MM.1S (cell line): ENCODE data around the gene LSM14B.

Source experiments
- DNase-seq: peaks from one replicate; pipeline ENCODE4 v3.0.0-alpha.2; 2015
- H2AFZ ChIP-seq: fragments of 300-600 bp; sonication (generic); 2 replicates; pipeline ENCODE4 v1.6.0; 2016; ENCODE audit warnings: antibody characterized with exemption, low read length
- H3F3A ChIP-seq: fragments of 300-600 bp; sonication (generic); 2 replicates; pipeline ENCODE4 v1.6.1; 2016; ENCODE audit warnings: mild to moderate bottlenecking, antibody characterized with exemption, low read length, moderate library complexity, mixed read lengths; ENCODE audit not compliant: insufficient read depth
- H3K27ac ChIP-seq: fragments of 300-600 bp; sonication (generic); 2 replicates; pipeline ENCODE4 v1.5.1; 2016; ENCODE audit warnings: mild to moderate bottlenecking, low read length
- H3K27me3 ChIP-seq: fragments of 300-600 bp; sonication (generic); replicated peaks from 2 replicates; pipeline ENCODE4 v1.6.0; 2016; ENCODE audit warnings: low read length; ENCODE audit not compliant: insufficient read depth
- H3K36me3 ChIP-seq: fragments of 300-600 bp; sonication (generic); replicated peaks from 2 replicates; pipeline ENCODE4 v1.6.1; 2016; ENCODE audit warnings: mild to moderate bottlenecking, low read length, mixed read lengths; ENCODE audit not compliant: insufficient read depth
- H3K4me1 ChIP-seq: fragments of 300-600 bp; sonication (generic); 2 replicates; pipeline ENCODE4 v1.6.1; 2016; ENCODE audit warnings: low read length, mixed read lengths
- H3K4me2 ChIP-seq: fragments of 300-600 bp; sonication (generic); 2 replicates; pipeline ENCODE4 v1.6.0; 2016; ENCODE audit warnings: low read depth, low read length
- H3K4me3 ChIP-seq: fragments of 300-600 bp; sonication (generic); 2 replicates; pipeline ENCODE4 v1.5.1; 2016; ENCODE audit warnings: low read length, mixed read lengths
- H3K79me2 ChIP-seq: fragments of 300-600 bp; sonication (generic); 2 replicates; pipeline ENCODE4 v1.6.1; 2016; ENCODE audit warnings: mixed run types, low read length, mixed read lengths
- H3K9ac ChIP-seq: fragments of 300-600 bp; sonication (generic); 2 replicates; pipeline ENCODE4 v1.6.1; 2016; ENCODE audit warnings: low read length, mixed read lengths
- H3K9me2 ChIP-seq: fragments of 300-600 bp; sonication (generic); replicated peaks from 2 replicates; pipeline ENCODE4 v1.6.1; 2016; ENCODE audit warnings: mild to moderate bottlenecking, low read length, mixed read lengths; ENCODE audit not compliant: insufficient read depth
- H3K9me3 ChIP-seq: fragments of 300-600 bp; sonication (generic); replicated peaks from 2 replicates; pipeline ENCODE4 v1.6.1; 2016; ENCODE audit warnings: mild to moderate bottlenecking, low read length, mixed read lengths; ENCODE audit not compliant: insufficient read depth
- H4K20me1 ChIP-seq: fragments of 300-600 bp; sonication (generic); 2 replicates; pipeline ENCODE4 v1.6.1; 2016; ENCODE audit warnings: mild to moderate bottlenecking, low read length, moderate library complexity, mixed read lengths; ENCODE audit not compliant: insufficient read depth
- CTCF ChIP-seq: fragments of 300-600 bp; sonication (generic); IDR thresholded peaks from 2 replicates; pipeline ENCODE4 v1.5.1; 2016; ENCODE audit warnings: antibody characterized with exemption, low read length, mixed read lengths
- EZH2 ChIP-seq: fragments of 300-600 bp; sonication (generic); optimal IDR thresholded peaks from 2 replicates; pipeline ENCODE3; 2017; ENCODE audit warnings: low read depth, mild to moderate bottlenecking, antibody characterized with exemption, low read length, mixed read lengths
- EZH2phosphoT487 ChIP-seq: fragments of 300-600 bp; sonication (generic); IDR thresholded peaks from 2 replicates; pipeline ENCODE4 v1.6.1; 2018; ENCODE audit warnings: antibody characterized with exemption, low read length

Gene LSM14B

GRCh38 chr20:62089393-62089792, 32.9 kb upstream of the LSM14B start:
- H3K4me3 ChIP-seq: no peak overlapping the region

GRCh38 chr20:62096421-62097380, 25.6 kb upstream of the LSM14B start:
- peaks cover 74% of the 10 kb centered on the region for H3K27me3 ChIP-seq
- H4K20me1 ChIP-seq: no peaks in the 10 kb centered on the region
- no peak overlapping the region for H2AFZ ChIP-seq
- no peaks in the 10 kb centered on the region for H3K4me1 ChIP-seq
- H3K9me2 ChIP-seq: no peaks in the 10 kb centered on the region
- H3K4me3 ChIP-seq: no peak overlapping the region
- H3K36me3 ChIP-seq: no peaks in the 10 kb centered on the region
- no peaks in the 10 kb centered on the region for H3F3A ChIP-seq
- H3K4me2 ChIP-seq: no peak overlapping the region
- H3K79me2 ChIP-seq: no peaks in the 10 kb centered on the region
- no peak for DNase-seq
- no peak overlapping the region for H3K9ac ChIP-seq
- H3K9me3 ChIP-seq: no peaks in the 10 kb centered on the region
- no peak for TF ChIP-seq CTCF
- TF ChIP-seq EZH2: no peak
- no peak for TF ChIP-seq EZH2phosphoT487
- H3K27ac ChIP-seq: no peak overlapping the region

More at GRCh38 chr20:62089393-62089792, 32.9 kb upstream of the LSM14B start:
- H3K9ac ChIP-seq: no peak overlapping the region
- H3K9me2 ChIP-seq: no peaks in the 10 kb centered on the region
- no peak overlapping the region for H3K27ac ChIP-seq
- H3K4me1 ChIP-seq: no peaks in the 10 kb centered on the region
- no peaks in the 10 kb centered on the region for H3K36me3 ChIP-seq
- H3K79me2 ChIP-seq: no peaks in the 10 kb centered on the region
- H3K9me3 ChIP-seq: no peaks in the 10 kb centered on the region
- DNase-seq: no peak
- no peak overlapping the region for H2AFZ ChIP-seq
- H3F3A ChIP-seq: no peaks in the 10 kb centered on the region
- H4K20me1 ChIP-seq: no peaks in the 10 kb centered on the region
- TF ChIP-seq EZH2phosphoT487: no peak
- no peak for TF ChIP-seq CTCF
- TF ChIP-seq EZH2: no peak
- H3K27me3 ChIP-seq: peaks cover 79% of the 10 kb centered on the region
- no peak overlapping the region for H3K4me2 ChIP-seq

GRCh38 chr20:62097881-62098407, 24.3 kb upstream of the LSM14B start:
- H3K4me1 ChIP-seq: no peaks in the 10 kb centered on the region
- H4K20me1 ChIP-seq: no peaks in the 10 kb centered on the region
- no peak overlapping the region for H3K4me3 ChIP-seq
- DNase-seq: no peak
- no peaks in the 10 kb centered on the region for H3K9me2 ChIP-seq
- H2AFZ ChIP-seq: no peak overlapping the region
- H3F3A ChIP-seq: no peaks in the 10 kb centered on the region
- H3K27ac ChIP-seq: no peak overlapping the region
- no peak overlapping the region for H3K4me2 ChIP-seq
- H3K9me3 ChIP-seq: no peaks in the 10 kb centered on the region
- no peaks in the 10 kb centered on the region for H3K36me3 ChIP-seq
- TF ChIP-seq EZH2phosphoT487 (no peak), CTCF (no peak), EZH2 (no peak)
- no peaks in the 10 kb centered on the region for H3K79me2 ChIP-seq
- H3K27me3 ChIP-seq: peaks cover 74% of the 10 kb centered on the region
- no peak overlapping the region for H3K9ac ChIP-seq
